ENCODE results near the gene TSPAN4.

TSPAN4 gene

GRCh38 chr11:839875-840617 lies 2.6 kb upstream of the TSPAN4 start:
- peak; percentile 61 for TF ChIP-seq CTCF (IDR thresholded peaks at IDR 0.05; ENCODE audit: low read depth, low read length)
- Histone ChIP-seq H3K27me3 (ENCODE audit: insufficient read depth, low read depth, severe bottlenecking) (no peaks in the 10 kb centered on the region), H3K27ac (peak overlapping the region; percentile 77)

GRCh38 chr11:841981-842369 lies 677 bp upstream of the TSPAN4 start:
- Histone ChIP-seq H3K27me3 (ENCODE audit: insufficient read depth, low read depth, severe bottlenecking) (no peaks in the 10 kb centered on the region), H3K9me3 (ENCODE audit: severe bottlenecking) (no peaks in the 10 kb centered on the region), H3K27ac (peak overlapping the region; percentile 99), H3K4me3 (ENCODE audit: low read depth, low read length) (peak overlapping the region; percentile 62), H3K36me3 (peaks cover 51% of the 10 kb centered on the region)
- TF ChIP-seq CTCF (IDR thresholded peaks at IDR 0.05; ENCODE audit: low read depth, low read length), result no peak
- no peak for DNase-seq

More at GRCh38 chr11:839875-840617, 2.6 kb upstream of the TSPAN4 start:
- H3K4me3 ChIP-seq (ENCODE audit: low read depth, low read length), result no peak overlapping the region
- H3K9me3 ChIP-seq (ENCODE audit: severe bottlenecking), result no peaks in the 10 kb centered on the region
- H3K36me3 ChIP-seq, result peaks cover 68% of the 10 kb centered on the region
- DNase-seq, result no peak

GRCh38 chr11:843086-843734 lies 558 bp downstream of the TSPAN4 start:
- H3K4me3 ChIP-seq (ENCODE audit: low read depth, low read length), result peak overlapping the region; percentile 62
- peaks cover 39% of the 10 kb centered on the region for H3K36me3 ChIP-seq
- no peak for TF ChIP-seq CTCF (IDR thresholded peaks at IDR 0.05; ENCODE audit: low read depth, low read length)
- H3K27ac ChIP-seq, result peak overlapping the region; percentile 99
- DNase-seq, result no peak
- no peaks in the 10 kb centered on the region for H3K9me3 ChIP-seq (ENCODE audit: severe bottlenecking)
- H3K27me3 ChIP-seq (ENCODE audit: insufficient read depth, low read depth, severe bottlenecking), result no peaks in the 10 kb centered on the region

- Histone ChIP-seq H3K9me3 (ENCODE audit: severe bottlenecking) (no peaks in the 10 kb centered on the region), H3K4me3 (ENCODE audit: low read depth, low read length) (peak overlapping the region; percentile 62), H3K36me3 (peaks cover 31% of the 10 kb centered on the region), H3K27me3 (ENCODE audit: insufficient read depth, low read depth, severe bottlenecking) (no peaks in the 10 kb centered on the region), H3K27ac (no peak overlapping the region; the same call in 1 of the 2 replicates)
- no peak for DNase-seq
- no peak for TF ChIP-seq CTCF (IDR thresholded peaks at IDR 0.05; ENCODE audit: low read depth, low read length)
Measured at GRCh38 chr11:843818-844692, 1.4 kb downstream of the TSPAN4 start.

- no peak overlapping the region for H3K4me3 ChIP-seq (ENCODE audit: low read depth, low read length)
- DNase-seq, result peak; percentile 67
Measured at GRCh38 chr11:844693-845644, 2.3 kb downstream of the TSPAN4 start.

More at GRCh38 chr11:844693-845644, 2.3 kb downstream of the TSPAN4 start:
- no peak for TF ChIP-seq CTCF (IDR thresholded peaks at IDR 0.05; ENCODE audit: low read depth, low read length)
- Histone ChIP-seq H3K27ac (no peak overlapping the region), H3K36me3 (peaks cover 22% of the 10 kb centered on the region), H3K27me3 (ENCODE audit: insufficient read depth, low read depth, severe bottlenecking) (no peaks in the 10 kb centered on the region), H3K9me3 (ENCODE audit: severe bottlenecking) (no peaks in the 10 kb centered on the region)

All from WERI-Rb-1 (cell line).